DMS114 treated with DMSO at 0.1 percent for 48 hours (cell line): ENCODE measurements around the gene RBBP8NL.

Experiments
- DNase-seq: peaks from one replicate; lab custom pipeline; 2025; ENCODE audit not compliant: unreplicated experiment; lab: John Stamatoyannopoulos, UW

The RBBP8NL gene

DNA sequence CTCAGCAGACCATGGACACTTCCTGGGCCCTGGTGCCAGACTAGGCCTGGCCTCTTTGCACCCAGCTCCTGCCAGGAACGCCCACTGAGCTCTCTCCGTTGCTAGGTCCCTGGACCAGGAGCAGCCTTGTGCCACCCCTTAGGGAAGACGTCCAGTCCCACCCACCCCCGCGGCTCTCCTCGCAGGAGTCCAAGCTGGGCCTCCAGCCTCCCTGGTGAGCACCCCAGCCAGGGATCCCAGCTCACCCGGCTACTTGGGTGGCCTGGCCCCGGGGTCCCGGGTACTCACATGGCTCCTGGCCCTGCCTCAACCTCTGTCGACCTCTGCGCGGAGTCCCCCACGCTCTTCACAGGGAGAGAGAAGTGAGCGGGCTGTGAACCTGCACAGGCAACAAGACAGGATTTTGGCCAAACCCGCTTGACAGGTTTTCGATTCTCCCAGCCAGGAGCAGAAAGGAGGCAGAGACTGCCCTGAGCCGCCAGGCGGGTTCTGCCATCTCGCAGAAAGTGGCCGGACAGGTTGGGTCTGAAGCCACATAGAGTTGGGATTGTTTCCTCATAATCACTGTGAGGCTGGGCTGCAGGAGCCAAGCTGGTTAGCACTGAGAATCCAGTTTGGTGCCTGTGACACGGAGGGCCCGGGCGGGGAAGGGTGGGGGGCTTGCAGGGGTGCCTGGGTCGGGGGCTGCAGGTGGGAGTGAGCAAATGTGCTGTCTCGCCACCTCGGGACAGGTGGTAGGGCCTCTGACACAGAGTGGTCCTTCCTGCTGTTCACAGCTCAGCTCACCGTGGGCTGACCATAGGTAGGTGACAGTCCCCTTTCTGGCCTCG, at the start of gene RBBP8NL:
RBBP8NL (minus strand) TSS at position 368 of the 830 bp plus-strand sequence. CDS start 7,892 bp downstream, outside the sequence.
- no peak for DNase-seq

DNA sequence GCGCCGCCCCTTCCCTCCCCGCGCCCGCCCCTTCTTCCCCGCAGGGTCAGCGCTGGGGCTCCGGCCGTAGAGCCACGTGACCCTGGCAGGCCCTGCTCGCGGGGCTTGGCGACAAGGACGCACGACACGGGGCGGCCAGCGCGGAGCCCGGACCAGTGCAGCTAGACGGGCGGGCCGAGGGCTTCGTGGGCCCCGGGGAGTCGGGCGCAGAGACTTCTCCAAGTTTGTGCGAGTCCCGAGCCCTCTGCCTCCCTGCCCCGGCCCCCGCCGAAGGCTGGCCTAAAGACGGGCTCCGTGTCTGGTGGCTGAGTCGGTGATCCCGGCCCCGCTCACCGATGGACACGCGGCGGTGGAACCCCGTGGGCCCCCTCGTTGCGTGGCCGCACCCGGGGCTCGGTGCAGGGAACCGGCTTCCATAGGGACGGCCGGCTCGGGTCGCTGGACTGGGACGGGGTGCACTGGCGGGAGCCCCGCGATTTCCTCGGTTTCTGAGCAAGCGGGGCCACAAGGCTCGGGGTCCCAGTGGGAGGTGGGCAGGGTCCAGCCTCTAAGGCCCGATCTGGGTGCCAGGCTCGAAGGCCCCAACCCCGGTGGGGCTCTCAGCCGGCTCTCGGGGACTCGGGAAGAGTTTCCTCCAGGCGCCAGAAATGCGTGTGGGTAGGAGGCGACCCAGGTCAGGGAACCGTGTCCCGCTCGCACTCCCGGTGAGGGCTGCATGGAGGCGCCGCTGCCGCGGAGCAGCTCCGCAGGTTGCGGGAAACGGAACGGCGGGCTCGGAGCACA, 48.9 kb upstream of the RBBP8NL start:
- no peak for DNase-seq

DNA sequence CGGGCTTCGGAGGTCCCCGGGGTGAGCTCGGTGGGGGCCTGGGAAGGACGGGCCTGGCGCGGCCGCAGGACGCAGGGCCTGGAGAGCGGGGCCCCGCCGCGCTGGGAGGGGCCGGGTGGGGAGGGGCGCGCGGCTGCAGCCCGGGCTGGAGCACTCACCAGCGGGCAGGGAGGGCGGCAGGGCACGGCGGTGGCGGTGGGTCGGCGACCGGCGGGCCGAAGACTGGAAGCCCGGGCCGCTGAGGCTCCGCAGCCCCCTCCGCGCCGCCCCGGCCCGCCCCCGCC, 48.4 kb upstream of the RBBP8NL start, which contains the start of gene GATA5:
GATA5 (minus strand) TSS at position 224 of the 284 bp plus-strand sequence. CDS start 474 bp downstream, outside the sequence.
- no peak for DNase-seq

- DNase-seq: no peak
Measured at GRCh38 chr20:62475027-62475771, 47.9 kb upstream of the RBBP8NL start.

DNA sequence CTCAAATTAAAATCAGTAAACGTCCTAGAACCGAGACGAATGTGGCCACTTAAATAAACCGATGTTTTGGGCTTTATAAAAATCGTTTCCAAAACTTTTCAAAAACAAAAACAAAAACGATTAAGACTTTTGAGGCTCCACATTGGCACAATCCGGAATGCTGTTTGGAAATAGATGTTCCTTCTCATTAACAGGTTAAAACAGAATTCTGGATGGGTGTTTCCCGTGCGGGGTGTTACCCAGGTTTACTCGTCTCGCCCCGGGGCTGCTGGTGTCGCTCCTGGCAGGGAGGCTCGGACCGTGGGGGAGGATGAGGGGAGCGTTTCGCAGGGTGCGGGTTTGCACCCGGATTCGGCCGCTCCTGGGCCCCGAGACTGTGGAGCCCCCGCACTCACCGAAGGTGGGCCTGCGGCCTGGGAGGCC, 47.3 kb upstream of the RBBP8NL start:
- DNase-seq: no peak

DNA sequence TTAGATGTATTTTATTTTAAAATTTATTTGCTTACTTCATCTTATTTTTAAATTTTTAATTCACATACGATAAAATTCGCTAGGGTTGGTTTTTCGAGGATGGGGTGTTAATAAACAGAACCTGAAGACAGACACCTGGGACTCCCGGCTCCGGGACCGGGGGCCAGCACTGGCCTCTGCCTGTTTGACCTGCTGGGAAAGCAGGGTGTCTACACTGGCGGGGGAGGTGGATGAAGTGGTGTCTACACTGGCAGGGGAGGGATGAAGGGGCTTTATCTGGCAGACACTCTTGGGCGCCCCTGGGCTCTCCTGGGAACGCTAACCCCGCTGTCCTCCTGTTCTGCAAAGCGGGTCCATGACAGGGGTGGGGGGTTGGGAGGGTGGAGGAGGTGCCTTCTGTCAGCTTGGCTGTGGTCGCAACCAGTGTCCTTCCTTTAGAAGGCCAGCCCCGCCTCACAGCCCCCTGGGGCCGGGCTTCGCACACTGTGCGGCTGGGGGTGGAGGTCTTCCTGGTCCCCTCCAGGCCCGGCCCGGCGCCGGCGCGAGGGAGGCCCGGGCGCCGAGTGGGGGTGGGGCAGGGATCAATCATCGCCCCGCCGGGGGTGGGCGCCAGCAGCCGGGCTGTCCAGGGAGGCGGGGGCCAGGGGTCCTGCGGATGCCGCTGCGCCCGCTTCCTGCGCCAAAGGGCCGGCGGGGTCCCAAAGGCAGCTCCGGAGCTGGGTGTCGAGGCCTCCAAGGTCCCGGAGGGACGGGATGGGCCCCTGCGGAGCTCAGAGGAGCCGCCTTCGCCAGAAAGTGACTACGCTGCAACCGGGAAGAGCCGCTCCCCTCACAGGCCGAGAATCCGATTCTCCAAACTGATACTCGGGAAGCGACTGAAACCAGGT, 46.6 kb upstream of the RBBP8NL start:
- DNase-seq: no peak

GRCh38 chr20:62472941-62473585, 45.7 kb upstream of the RBBP8NL start:
- DNase-seq: no peak

GRCh38 chr20:62472138-62472940, 45.0 kb upstream of the RBBP8NL start:
- no peak for DNase-seq

GRCh38 chr20:62470459-62470858, 43.1 kb upstream of the RBBP8NL start:
- DNase-seq: no peak

DNA sequence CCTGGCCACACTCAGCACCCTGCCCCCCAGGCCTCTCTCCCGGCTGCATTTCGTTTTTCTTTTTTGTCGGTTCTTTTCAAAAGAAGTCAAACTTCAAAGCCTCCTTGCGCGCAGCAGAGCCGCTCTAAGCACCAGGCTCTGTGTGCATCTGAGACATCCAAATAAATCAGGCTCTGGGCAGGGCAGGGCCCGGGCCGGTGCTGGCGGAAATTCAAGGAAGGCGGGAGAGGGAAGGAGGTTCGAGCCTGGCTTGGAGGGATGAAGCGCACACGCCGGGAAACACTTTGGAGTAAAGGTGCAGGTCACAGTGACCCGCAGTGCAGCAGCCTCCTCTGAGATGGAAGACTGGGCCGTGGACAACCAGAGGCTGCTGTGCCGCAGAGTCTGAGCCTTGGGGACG, 42.7 kb upstream of the RBBP8NL start:
- DNase-seq: no peak

DNA sequence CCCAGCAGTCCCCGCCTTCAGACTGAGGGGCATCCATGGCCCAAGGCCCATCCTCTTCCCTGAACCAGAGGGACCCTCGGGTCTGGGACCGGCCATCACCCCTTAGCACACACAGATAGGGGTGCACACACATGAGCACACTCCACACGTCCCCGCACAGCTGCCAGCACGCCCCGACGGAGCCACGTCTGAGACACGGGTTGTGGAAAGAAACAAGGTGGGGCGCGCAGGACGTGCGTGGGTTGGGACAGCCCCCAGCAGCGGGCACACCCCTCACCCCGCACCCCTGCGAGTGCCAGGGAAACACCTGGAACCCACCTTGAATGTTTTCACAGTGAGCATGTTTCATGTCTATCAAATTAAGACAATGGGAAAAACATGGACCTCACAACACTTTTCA, 42.0 kb upstream of the RBBP8NL start:
- no peak for DNase-seq

DNA sequence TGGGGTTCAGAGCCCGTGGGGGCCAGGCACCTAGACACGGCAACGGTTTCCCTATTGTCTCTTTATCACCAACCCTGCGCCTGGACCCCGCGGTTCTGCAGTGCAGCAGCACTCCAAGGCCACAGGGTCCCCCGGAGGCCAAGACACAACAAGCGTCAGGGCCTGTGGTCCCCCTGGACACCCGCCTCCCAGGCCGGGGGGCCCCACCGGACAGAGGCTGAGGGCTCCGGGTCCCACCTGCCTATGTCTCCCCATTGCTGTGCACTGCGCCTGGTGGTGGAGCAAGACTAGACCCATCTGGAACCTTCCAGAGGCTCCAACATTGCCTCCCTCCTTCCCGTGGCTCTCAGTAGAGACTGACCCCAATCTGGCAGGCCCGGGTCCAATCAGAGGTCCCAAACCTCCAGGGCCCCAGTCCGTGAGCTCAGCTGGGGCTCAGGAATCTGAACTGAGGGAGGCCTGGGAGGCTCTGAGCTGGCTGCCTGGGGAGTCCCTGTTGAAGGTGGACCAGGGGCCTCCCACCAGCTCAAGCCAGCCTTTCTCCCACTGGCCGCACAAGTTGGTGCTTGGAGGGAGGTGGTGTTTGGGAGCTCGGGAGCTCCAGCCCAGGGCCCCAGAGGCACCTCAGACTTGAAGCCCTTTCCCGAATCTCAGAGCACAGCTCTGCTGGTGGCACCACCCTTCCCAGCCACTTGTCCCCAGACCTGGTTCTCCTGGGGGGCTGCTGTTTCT, 39.6 kb upstream of the RBBP8NL start:
- no peak for DNase-seq

- DNase-seq: no peak
Measured at GRCh38 chr20:62466072-62466760, 38.9 kb upstream of the RBBP8NL start.

DNA sequence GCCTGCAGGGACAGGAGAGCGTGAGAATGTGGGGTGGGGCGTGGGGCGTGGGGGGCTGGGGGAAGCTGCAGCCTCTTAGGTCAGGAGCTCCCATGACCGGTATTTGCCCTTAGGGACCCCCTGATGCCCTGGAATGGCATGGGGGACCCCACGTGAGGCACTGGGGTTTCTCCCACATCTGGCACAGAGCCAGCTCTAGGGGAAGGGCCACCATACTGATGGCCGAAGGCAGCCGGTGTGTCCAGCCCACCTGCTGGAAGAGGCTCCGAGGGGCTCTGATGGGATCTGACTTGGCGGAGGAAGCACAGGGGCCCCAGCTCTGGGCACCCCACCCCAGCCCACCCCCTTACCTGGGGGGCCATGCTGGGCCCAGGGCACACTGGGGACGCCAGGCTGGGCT, 37.7 kb upstream of the RBBP8NL start:
- no peak for DNase-seq

DNA sequence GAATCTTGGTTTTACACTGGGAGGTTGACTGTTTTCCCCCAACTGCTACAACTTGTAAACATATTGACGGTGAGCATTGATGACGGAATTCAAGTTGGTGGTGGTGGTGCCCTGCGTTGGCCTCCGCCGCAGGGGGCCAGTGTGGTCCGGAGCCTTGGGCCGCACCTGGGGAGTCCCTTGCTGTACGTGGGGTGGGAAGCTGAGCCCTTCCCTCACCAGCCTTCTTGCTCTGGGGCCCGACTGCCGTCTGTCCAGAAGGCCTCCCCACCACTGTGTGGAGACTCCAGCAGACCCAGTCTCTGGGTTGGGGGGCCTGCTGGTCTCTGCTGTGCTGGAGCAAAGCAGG, 37.1 kb upstream of the RBBP8NL start:
- no peak for DNase-seq

DNA sequence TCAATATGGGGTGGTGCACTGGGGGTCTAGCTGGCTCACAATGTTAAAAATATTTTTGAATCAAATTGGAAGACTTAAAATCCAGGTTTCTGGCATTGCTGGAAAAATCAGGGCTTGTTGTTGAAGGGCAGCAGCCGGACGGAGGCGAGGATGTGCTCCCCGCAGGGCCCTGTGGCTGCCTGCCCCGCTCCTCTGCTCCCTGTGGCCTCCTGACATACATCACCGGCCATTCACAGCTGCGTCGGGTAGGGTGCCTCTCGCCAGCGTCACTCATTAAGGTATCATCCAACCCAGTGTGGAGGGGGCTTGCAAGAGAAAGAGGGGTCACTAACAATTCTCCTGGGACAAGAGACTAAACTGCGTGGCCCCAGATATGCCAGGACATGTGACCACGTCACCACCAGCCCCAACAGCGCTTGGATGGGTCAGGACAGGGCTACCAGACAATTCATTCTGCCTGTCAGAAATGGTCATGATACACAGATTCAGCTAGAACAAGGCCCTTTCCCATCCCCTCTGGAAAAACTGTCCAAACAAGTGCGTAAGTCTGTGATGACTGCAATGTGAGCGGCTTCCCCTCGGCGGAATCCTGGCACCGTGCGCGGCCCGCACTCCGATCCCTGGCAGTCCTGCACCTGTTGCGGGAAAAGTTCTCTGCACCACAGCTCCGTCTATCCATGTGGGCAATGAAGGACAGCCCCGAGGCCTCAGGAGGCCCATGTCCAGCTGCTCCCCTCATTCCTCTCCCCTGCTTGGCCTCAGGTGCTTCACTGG, 36.5 kb upstream of the RBBP8NL start:
- no peak for DNase-seq

DNA sequence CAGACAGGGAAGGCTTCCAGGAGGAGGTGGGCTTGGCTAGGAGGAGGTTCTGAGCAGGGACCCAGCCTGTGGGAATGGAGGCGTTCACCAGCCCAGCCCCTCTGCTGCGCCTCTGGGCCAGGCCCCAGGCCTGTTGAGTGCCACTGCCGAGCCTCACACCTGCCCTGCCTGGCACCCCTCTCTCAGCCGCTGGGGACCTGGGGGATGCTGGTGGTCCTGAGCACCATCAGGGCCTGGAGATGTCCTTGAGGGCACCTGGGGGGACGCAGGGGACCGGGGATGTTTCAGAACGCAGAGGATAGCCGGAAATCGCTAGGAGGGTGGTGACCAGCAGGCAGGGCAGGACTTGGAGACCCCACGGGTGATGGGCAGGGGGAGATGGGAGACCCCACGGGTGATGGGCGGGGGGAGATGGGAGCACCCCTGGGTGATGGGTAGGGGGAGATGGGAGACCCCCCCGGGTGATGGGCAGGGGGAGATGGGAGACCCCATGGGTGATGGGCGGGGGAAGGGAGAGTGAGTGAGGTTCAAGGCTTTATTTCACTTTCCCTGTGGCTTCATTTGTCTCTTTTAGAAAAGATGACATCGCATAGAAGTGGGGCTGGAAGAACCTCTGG, 35.7 kb upstream of the RBBP8NL start:
- no peak for DNase-seq
